Measurements from ENCODE around the gene ITGA5.

The ITGA5 gene

DNA sequence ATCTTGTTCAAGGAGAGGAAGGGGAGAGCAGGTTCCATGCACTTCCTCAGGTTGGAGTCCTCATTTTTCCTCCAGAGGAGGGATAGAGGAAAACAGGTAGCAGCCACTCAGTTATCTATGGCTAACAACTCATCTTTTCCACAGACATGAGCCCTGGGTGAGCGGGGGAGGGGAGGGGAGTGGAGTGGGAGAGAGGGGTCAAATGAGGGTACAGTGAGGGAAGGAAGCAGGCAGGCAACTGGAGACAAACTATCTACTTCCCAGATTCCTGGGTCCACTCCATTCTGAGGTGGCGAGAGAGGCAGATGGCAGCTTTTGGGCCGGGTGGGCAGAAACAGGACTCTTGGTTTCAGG, 32.0 kb downstream of the ITGA5 start:
- DNase-seq: no peak

DNA sequence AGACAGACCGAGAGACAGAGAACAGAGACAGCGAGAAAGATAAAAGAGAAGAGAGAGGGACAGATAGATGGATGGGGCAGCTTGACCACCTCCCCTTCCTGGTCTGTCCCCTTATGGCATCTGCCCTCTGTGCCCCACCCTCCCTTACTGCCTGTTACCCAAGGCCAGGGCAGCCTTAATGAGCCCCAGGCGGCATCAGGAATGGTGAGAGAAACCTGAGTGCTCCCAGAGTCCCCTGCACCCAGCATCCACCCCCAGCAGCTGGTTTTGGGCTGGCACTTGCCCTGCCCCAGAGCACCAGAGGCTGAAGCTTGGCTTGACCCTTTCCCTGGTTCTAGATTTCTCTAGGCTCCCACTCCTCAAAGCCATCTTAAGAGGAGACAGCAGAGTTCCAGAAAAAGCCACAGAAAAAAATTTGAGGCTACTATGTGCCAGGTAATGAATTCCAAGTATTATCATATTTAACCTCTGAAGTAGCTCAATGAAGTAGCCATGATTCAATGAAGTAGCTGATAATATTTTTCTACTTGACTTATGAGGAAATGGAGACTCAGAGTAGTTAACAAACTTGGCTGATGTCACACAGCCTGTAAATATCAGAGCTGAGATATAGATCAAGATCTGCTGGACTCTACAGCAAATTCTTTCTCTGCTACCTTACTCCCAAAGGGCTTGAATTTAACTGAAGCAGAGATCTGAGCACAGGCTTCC, 32.5 kb downstream of the ITGA5 start:
- no peak for DNase-seq

DNA sequence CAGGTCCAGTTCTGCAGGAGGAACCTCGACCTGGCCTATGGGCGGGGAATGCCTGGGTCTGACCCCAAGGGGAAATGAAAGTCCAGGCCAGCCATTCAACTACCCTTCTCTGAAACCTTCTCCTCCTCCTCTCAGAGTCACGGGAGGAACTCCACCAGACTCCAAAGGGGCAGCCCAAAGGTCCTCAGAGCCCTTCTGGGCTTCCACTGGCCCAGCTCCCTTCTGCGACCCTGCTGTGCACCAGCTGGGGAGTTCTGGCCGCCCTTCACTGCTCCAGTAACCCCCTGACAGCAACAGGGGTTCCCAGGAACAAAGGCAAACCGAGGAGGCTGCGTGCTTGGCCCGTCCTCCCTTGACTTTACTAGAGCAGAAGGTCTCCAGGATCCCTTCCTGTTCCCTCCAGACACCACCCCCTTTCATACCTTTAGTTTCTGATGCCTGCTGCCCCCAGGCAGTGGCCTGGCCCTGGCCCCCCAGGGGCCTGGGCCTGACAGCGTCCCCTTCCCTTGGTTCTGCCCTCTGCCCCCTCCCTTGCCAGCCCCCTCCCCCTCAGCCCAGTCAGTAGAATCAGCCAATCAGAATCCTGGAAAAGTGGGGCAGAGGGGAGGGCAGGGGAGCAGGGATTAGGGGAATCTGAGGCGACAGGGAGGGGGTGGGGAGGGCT, 33.7 kb downstream of the ITGA5 start:
- DNase-seq: no peak

DNA sequence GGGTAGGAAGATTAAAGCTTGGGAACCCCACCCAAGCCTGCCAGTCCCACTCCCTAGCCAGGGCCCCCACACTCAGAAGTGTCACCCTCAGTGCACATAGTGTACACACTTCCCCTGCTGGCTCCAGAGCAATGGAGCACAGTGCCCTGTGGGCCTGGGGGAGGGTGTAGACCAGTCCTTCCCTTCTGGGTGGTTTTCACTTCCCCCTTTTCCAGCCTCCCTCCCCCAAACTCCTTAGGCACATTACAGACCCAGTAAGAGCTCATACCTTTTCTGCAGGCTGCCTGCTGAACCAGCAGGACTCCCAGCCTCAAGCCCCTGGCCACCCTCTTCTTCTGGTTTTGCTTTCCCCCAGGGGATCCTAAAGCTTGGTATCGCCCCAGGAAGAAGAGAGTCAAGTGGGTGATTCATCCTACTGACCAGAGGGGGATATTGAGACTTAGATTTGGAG, 34.5 kb downstream of the ITGA5 start, which contains the start of gene ZNF385A:
Gene ZNF385A (minus strand): TSS at position 143 of the 451 bp plus-strand sequence. CDS start 219 bp downstream, outside the sequence.
- DNase-seq: no peak

DNA sequence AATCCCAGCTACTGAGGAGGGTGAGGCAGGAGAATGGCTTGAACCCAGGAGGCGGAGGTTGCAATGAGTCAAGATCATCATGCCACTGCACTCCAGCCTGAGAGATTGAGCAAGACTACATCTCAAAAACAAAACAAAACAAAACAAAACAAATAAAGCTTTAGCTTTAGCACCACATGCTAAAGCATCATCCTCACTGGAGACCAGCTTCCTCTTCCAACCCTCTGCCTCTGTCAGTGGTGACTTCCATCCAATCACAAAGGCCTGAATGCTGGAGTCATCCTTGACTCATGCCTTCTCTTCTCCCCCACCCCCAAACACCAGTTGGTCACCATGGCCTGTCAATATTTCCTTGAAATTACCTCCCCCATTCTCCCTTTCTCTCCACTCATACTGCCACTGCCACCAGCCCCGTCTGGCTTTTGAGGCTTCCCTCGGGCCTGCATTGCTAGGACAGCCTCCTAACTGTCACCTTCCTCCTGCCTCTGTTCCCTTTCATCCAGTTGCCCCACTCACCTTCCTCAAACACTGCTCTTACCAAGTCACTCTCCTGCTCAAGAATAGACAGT, 35.9 kb downstream of the ITGA5 start:
- no peak for DNase-seq

DNA sequence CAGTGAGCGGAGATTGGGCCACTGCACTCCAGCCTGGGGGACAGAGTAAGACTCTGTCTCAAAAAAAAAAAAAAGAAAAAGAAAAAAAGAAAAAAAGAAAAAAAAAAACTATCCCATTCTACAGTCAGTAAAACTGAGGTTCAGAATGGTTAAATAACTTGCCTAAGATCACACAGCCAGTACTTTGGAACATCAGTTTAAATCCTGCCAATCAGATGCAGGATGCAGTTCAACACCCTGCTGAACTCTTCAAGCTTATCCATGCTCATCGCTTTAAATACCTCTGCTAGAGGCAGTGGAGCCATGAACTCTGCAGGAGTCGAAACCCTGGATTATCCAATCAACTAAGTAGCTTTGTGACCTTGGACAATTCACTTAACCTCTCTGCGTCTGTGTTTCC, 37.9 kb downstream of the ITGA5 start:
- no peak for DNase-seq

DNA sequence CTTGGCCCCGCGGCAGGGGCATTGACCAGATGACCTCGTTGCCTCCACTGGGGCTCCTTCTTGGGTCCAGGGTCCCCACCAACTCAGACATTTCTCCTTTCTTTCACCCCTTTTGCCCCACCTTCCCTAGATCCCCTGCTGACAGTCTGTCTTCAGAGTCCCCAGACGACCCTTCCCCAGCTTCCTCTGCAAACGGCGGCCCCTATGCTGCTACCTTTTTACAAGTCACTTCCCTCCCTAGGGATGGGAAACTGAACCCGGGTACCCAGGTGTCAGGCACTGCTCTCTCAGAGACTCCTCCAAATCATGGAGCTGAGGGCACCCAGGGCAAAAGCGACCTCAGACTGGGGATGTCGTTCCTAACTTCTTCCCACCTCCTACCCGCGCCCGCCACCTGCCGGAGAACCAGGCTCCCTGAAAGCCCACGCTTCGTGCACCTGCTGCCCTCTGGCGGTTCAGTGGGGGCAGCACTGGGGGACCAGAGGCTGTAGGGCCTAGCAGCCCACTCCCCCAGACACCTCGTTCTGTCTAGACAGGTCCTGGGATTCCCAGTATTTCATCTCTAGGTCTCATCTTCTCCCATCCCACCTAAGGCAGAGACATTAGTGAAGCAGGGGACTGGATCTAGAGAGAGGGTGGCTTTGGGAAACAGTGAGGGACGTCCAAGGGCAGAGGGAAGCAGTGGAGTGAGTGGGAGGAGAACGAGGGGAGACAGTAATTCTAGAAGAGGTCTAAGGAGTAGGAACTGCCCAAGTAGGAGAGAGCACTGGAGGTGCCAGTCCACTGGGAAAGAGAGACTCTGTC, 39.5 kb downstream of the ITGA5 start:
- peak; percentile 86 for DNase-seq

DNA sequence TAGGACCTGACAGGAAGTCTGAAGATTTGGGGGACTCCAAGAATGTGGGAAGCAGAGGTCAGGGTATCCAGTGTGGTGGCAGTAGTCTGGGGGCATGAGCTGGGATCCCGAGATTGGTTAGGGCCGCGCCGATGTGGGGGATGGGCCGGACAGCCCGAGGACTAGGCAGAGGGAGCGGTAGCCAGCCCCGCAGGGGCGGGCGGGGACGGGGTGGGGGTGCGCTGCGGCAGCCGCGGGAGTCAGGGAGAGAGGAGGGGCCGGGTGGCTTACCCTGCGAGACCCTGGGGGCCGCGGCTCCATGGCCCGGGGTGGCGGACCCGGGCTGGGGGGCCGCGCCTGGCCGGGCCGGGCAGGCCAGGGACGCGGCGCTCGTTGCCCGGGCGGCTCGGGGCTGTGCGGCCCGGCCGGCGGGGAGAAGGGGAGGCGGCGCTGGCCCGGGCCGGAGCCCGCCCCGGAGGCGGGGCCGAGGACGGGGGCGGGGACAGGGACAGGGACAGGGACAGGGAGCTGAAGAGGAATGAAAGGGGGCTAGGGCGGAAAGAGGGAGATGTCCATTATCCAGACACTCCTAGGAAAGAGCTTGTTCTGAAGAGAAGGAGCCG, 40.2 kb downstream of the ITGA5 start:
- no peak for DNase-seq

GRCh38 chr12:54377797-54378515, 41.1 kb downstream of the ITGA5 start:
- no peak for DNase-seq

DNA sequence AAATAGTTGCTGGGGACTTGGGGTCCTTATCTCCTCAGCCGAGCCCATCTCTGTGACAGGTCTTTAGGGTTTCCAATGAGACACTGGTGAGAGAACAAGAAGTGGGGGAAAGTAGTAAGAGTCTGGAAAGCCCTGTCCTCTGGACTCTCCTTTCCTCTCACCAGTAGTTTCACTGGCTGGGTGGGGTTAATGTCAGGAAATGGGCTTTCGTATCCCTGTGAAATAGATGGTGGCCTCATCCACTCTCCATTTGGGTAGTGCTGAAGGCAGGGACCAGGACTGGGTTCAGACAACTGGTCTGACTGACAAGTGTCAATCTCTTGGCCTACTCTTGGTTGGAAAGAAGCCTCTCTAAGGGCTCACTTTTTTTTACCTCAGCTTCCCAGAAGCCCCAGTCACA, 42.1 kb downstream of the ITGA5 start:
- no peak for DNase-seq

GRCh38 chr12:54376596-54376995, 42.5 kb downstream of the ITGA5 start:
- DNase-seq: no peak

- DNase-seq: no peak
These were observed 43.8 kb downstream of the ITGA5 start for GRCh38 chr12:54375259-54375579.

GRCh38 chr12:54374562-54375258, 44.4 kb downstream of the ITGA5 start:
- DNase-seq: no peak

GRCh38 chr12:54373649-54374561, 45.2 kb downstream of the ITGA5 start:
- no peak for DNase-seq

- no peak for DNase-seq
These were observed 46.8 kb downstream of the ITGA5 start for GRCh38 chr12:54372113-54372806.

GRCh38 chr12:54371328-54372112, 47.5 kb downstream of the ITGA5 start:
- DNase-seq: no peak

DNA sequence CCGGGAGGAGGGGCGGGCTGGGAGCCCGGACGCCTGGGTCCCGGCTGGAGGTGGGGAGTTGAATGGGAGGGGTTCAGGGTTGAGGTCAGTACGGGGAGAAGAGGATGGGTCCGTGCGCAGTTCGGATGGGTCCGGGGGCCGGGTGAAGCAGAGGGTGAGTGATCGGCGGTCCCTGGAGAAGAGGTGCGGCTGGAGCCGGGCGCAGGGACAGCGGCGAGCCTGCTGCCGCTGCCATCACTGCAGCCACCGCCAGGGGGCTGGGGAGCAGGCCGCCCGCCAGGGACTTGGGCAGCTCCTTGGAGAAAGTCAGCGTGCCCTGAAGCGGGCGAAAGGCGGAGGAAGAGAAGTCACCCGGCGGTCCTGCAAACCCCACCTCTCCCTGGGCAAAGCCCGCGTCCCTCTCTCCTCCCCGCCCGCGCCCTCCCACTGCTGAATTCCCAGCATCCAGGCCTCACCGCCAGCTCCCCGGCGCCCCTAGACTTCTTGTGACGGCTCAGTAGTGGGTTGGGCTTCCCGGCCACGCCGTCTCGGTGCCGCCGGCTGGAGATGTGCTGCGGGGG, 48.8 kb downstream of the ITGA5 start:
- DNase-seq: no peak

DNA sequence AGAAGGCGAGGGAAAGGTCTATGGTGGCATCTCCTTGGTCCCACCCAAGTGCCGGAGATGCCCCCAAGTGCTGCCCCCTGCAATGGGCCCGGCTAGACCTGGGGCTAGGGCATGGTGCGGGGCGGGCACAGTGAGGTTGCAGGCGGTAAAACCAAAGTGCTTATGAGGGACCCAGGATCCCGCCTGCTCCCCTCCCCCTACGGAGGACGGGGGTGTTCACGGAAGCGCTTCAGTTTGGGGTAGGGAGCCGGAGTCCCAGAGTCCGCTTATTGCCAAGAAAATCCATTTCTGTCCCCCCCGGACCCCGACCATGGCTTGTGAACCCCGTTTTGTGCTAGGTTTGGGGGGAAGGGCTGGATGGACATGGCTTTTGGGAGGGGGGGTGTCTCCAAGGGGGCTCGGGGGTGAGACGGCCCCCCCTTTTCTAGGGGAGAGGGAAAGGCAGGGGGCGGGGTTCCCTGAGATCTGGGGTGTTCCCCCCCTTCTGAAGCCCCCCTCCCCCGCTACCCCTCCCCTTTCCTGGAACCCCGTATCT, 49.4 kb downstream of the ITGA5 start:
- DNase-seq: no peak
